ENCODE data around the gene VPS52.
A peak's percentile ranks its signal among the peaks of the same experiment; 100 is the strongest.
"Not testable (repeated sequence)": the region's sequence is repeated elsewhere in the genome, so short reads cannot be mapped to it uniquely, and the experiment has no call there.

VPS52 gene

DNA sequence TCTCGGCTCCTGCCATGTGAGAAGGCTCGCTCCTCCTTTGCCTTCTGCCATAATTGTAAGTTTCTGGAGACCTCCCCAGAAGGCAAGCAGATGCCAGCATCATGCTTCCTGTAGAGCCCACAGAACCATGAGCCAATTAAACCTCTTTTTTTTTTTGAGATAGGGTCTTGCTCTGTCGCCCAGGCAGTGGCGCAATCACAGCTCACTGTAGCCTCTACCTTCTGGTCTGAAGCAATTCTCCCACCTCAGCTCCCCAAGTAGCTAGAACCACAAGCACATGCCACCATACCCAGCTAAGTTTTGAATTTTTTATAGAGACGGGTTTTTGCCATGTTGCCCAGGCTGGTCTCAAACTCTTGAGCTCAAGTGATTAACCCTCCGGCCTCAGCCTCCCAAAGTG is 34.8 kb downstream of the VPS52 start:
- no peak for DNase-seq
- intact Hi-C loops (cut with DNase I): no loop called here

DNA sequence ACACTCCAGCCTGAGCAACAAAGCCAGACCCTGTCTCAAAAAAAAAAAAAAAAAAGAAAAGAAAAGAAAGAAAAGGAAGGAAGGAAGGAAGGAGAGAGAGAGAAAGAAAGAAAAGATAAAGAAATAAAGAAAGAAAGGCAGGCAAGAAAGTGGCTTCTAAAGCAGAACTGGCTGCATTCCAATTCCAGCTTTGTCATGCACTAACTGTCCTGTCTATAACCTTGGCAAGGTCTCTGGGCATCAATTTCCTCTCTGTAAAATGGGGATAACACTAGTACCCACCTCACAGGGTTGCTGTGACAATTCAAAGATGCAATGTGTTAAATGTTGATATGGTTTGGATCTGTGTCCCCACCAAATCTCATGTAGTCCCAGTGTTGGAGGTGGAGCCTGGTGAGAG is 35.3 kb downstream of the VPS52 start:
- intact Hi-C loops (cut with DNase I): no loop called here
- DNase-seq: no peak

DNA sequence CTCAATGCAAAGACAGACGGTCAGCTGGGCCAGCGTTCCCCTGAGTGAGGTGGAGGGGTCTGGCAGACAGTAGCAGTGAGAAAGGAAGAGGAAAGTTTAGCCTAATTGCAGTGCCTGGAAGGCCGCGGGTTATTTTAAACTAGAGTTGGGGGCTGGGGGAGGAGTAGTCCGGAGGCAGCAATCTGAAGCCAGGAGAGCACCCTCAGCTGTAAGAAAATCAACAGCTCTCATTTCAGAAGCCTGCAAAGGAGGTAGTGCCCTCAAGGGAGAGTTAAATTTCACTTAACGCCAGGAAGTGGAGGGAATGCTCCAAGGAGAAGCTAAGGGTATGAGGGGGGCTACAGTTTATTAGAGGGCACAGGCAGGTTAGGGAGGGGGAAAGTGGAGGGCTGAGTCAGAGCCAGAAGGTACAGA is 36.4 kb downstream of the VPS52 start:
- DNase-seq: no peak
- intact Hi-C loops (cut with DNase I): no loop called here

DNA sequence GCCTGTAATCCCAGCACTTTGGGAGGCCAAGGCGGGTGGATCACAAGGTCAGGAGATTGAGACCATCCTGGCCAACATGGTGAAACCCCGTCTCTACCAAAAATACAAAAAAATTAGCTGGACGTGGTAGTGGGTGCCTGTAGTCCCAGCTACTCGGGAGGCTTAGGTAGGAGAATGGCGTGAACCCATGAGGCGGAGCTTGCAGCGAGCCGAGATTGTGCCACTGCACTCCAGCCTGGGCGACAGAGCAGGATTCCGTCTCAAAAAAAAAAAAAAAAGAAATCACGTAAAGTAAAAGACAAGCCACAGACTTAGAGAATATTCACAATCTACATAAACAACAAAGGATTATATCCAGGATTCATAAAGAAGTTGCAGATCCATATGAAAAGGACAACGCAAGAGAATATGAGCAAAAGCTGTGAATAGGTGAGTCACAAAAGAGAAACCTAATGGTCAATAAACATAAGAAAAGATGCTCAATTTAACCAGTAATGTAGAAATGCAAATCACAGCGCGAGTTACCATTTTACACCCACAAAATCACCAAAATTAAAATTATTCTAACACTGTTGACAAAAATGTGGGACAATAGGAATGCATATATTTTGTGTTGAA is 45.1 kb downstream of the VPS52 start:
- intact Hi-C loops (cut with DNase I); DNase-seq: not testable (repeated sequence)

DNA sequence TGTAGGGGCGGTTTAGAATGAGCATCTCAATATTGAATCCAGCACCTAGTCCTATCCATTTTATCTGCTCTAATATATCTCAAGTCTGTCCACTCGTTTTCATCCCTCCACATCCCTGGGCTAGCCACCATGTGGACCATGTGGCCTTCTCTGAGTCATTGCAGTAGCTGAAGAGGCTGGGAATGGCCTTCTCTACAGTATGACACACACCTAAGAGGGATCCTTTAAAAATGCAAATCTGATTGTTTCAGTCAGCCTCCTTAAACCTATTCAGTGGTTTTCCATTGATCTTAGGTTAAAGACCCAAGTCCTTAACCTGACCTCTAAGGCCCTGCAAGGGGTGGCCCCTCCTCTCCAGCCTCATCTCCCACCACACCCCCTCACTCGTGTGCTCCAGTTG is 54.0 kb downstream of the VPS52 start:
- DNase-seq: no peak
- intact Hi-C loops (cut with DNase I): no loop called here

DNA sequence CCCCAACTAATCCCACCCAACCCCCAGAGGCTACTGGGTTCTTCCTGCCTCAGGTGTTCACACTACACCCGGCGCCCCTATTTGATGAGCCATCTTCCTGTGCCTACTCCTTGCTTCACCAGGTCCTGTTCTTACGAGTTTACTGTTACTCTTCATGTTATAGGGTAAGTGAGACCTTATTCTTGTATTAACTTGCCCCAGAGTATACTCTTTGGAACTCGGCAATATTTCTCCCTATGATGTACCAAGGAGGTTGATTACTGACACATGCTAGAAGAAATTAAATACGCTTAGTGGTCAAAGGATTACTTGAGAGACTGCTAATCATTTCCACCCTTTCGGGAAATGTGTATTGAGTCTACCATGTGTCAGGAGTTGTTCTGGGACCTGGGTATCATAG is 54.4 kb downstream of the VPS52 start:
- DNase-seq: no peak

DNA sequence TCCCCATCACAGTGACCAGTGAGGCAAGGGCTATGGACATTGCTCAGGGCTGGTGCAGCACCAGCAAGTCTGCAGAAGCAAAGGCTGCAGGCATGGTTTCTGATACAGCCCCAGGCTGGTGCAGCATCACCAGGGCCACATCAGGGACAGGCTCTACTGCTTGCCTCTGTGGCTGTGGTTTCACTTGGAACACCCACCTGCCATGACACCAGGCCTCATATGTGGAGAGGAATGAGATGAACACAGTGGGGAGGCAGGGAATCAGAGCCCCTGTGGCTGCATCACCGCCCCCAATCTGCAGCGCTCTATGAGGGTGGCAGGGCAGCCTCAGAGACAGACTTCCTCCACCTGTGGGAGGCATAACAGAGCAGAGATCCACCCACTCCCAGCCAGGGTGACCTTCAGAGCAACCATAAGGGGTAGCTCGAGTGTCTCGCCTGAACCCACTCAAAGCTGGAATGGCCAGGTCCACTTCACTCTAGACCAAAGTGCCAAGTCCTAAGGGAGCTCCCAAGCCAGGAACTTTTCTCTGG is 55.5 kb downstream of the VPS52 start:
- no peak for DNase-seq
- intact Hi-C loops (cut with DNase I): no loop called here

More for the DNA sequence above, 54.4 kb downstream of the VPS52 start:
- intact Hi-C loops (cut with DNase I): no loop called here

DNA sequence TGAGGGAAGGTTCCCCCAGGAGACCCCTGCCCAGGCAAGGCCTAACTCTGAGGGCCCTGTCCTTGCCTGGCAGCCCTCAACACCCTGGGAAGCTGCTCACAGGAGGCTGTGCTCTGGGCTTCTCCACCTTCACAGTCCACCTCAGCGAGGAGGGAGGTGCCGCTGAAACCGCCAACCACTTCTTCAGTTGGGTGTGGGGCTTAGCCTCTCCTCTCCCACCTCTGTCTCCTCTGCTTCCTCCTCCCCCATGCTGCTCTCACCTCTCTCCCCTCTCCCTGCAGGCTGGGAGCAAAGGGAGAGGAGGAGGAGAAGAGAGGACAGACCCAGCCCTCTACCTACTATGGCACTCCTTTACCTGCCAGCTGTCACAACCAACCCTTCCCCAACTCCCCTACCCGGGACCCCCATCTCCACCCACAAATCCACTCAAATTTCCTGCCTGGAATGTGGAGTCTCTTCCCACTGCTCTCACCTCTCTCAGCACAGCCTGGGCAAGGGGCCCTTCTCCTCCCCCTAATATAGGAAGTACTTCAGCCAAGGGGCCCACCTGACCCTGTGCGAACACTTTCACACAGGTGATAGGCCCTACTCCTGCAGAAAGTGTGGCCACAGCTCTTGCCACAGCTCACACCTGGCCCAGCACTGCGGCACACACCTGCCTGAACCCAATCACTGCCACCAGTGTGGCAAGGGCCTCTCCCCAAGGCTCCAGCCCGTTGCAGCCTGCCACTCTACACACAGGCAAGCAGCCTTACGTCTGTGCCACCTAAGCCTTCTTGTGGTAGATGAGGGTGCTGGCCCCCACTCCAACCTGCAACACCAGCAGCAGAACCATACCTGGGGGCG is 56.2 kb downstream of the VPS52 start:
- no peak for DNase-seq
- intact Hi-C loops (cut with DNase I): no loop called here

DNA sequence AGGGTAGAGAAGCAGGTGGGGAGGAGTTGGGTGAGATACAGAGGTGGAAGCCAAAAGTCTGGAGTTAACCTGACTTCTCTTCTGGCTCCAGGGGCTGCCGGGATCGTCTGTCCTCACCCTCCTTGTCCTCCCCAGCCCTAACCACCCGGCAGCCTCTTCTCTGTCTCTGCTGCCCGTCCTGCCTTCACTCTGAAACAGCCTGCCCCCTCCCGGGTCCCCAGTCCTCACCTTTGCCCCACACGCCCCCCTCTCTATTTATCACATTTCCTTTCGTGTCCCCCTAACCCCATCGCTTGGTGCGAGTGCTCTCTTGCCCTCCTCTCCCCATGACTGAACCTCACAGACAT is 57.7 kb downstream of the VPS52 start:
- intact Hi-C loops (cut with DNase I): loop anchor here (2.0 kb wide), 1 partner anchor 35 kb away; no protein-coding TSS in a partner anchor
- no peak for DNase-seq

DNA sequence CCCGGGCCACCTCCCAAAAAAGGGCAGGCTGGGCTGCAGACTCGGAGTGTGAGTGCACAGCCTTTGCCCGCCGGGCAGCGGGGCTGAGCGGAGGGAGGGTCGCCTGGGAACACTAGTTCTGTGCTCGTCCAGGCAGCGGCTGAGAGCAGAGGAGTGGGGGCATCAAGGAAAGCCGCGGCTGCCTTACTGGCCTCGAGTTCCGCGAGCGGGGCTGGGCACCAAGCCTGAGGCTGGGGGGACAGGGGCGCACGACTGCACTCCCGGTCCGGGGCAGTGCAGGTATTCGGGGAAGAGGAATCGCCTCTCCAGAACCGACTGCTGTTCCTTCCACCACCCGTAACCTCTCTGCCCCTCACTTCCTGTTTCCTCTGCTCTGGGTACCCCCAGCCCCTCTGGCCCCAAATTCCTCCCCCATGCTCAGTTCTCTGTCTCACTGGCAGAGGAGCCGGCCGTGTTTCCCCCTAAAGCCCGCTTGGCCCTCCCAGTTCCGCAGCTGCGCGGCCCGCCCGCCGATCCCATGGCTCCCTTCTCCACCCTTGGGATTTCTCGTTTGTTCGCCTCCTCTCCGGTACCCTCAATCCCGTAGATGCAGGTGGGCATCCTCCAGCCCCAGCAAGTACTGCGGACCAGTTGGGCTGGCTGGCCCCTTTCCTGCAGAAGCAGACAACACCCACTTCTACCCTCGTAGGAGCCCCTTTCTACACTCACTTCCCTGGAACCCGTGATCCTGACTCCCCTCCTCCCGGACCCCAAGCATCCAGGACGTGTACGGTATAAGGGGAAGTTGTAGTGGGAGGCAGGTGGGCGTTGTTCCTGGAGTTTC is 58.3 kb downstream of the VPS52 start:
- intact Hi-C loops (cut with DNase I): loop anchor here (2.0 kb wide), 1 partner anchor 35 kb away; no protein-coding TSS in a partner anchor
- DNase-seq: peak in 38 of 42 donors; percentile 32 to 82 (median 61)

DNA sequence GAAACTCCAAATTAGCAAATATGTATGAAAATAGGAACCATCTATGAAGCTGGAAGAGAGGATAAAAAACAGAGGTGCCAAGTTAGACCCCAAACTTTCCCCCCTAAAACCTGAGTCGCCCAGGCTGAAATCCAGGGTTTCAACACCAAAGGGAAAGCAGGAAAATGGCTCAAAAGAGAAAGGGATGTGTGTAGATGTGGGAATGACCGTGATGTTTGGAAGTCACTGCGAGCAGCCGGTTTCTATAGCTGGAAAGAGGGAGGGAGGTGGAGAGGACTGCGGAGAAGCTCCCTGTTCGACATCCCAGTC is 58.9 kb downstream of the VPS52 start:
- no peak for DNase-seq
- intact Hi-C loops (cut with DNase I): loop anchor here (2.0 kb wide), 1 partner anchor 36 kb away; no protein-coding TSS in a partner anchor

DNA sequence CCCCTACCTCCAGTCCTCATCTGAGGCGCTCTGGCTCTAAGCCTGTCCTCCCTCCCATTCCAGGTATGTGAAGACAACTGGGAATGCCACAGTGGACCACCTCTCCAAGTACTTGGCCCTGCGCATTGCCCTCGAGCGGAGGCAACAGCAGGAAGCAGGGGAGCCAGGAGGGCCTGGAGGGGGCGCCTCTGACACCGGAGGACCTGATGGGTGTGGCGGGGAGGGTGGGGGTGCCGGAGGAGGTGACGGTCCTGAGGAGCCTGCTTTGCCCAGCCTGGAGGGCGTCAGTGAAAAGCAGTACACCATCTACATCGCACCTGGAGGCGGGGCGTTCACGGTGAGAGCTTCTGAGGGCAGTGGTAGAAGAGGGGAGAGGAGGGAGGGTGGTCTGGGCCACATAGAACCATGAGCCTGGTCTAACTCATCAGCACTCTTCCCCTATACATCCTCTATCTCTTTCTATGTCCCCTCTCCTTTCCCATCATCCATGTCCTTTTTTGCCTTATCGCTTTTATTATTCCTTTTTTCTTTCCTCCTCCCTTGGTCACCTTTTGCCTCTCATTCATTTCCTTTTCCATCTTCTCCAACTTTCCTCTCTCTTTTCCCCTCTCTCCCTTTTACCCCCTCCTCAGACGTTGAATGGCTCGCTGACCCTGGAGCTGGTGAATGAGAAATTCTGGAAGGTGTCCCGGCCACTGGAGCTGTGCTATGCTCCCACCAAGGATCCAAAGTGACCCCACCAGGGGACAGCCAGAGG is 59.8 kb downstream of the VPS52 start:
- no peak for DNase-seq
- intact Hi-C loops (cut with DNase I): loop anchor here (2.0 kb wide), 1 partner anchor 37 kb away; no protein-coding TSS in a partner anchor

DNA sequence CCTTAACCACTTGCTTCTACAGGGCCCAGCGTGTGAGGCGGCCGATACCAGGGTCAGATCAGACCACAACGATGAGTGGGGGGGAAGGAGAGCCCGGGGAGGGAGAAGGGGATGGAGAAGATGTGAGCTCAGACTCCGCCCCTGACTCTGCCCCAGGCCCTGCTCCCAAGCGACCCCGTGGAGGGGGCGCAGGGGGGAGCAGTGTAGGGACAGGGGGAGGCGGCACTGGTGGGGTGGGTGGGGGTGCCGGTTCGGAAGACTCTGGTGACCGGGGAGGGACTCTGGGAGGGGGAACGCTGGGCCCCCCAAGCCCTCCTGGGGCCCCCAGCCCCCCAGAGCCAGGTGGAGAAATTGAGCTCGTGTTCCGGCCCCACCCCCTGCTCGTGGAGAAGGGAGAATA is 60.5 kb downstream of the VPS52 start:
- intact Hi-C loops (cut with DNase I): no loop called here
- no peak for DNase-seq

DNA sequence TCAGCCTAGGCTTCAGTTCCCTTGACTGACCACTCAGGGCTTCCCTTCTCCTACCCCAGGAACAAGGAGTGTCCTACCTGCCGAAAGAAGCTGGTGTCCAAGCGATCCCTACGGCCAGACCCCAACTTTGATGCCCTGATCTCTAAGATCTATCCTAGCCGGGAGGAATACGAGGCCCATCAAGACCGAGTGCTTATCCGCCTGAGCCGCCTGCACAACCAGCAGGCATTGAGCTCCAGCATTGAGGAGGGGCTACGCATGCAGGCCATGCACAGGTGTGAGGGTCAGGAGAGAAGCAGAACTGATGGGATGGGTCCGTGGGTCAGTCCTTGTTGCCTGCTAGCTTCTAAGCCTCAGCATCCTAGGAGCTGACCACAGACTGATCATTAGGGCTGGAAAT is 61.8 kb downstream of the VPS52 start:
- intact Hi-C loops (cut with DNase I): loop anchor here (10.0 kb wide), 2 partner anchors 205 to 235 kb away; partner anchors contain the start of genes CUTA and PHF1
- DNase-seq: no peak

DNA sequence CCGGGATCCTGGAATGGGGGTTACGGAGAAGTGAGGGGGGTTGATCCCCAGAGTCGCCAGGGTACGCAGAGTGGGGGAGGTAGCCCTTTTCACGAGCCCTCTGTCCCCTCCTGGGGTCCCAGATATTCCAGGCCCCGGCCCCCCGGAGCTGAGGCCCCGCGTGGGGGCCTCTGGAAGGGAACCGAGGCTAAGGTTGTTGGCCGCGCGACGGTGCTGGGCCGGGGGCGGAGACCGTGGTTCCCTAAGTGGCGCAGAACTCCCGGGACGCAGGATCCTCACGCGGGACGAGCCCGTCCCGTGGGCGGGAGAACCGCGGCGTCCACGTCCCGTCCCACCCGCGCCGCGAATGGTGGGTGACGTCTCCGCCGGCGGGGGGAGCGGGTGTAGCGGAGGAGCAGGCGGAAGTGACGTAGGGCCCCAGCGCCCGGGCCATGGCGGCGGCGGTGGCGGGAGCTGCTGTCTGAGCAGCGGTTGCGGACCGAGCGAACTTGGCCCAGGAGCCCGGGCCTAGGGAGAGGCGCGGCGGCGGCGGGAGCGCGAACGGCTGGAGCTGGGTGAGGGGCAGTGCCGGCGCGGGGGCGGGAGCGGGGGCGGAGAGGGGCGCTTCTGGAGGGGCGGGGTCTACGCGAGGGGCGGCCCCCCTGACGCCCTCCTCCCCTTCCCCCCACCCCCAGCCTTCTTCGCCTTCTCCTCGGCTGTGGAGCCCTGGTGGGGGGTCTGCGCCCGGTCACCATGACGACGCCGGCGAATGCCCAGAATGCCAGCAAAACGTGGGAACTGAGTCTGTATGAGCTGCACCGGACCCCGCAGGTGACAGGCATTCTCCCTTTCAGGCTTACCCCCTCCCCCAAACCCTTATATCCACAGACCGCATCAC is 63.3 kb downstream of the VPS52 start, which contains the start of gene RING1:
RING1 (plus strand) TSS at position 410 of the 877 bp plus-strand sequence; CDS start at position 733, 323 bp downstream.
- intact Hi-C loops (cut with DNase I): loop anchor here (10.0 kb wide), 2 partner anchors 206 to 234 kb away; partner anchors contain the start of genes CUTA and PHF1
- DNase-seq: peak; percentile 73 to 96 (median 92)

DNA sequence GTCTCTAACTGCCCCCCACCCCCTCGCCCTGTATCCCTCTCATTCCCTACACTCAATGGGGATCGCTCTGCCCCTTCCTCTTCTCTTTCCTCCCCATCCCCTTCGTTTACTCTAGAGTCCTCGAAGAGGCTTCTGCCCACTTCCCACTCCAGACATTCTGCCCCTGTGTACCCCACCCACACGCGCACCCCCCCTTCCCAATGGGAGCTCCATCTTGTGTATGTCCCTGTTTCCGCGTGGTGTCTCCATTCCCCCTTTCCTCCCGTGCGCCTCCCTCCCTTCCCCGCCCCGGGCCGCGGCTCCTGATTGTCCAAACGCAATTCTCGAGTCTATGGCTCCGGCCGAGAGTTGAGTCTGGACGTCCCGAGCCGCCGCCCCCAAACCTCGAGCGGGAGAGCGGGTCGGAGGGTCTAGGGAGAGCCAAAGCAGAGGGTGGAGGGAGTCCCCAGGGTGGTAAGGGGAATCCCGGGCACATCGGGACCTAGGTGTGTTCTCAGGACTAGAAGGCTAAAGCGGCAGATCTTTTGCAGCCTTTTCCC is 64.1 kb downstream of the VPS52 start:
- intact Hi-C loops (cut with DNase I): loop anchor here (10.0 kb wide), 2 partner anchors 207 to 233 kb away; partner anchors contain the start of genes CUTA and PHF1
- DNase-seq: peak in 22 of 42 donors; percentile 26 to 67 (median 42)

All from head of caudate nucleus (tissue), 42 donors.